Right renal pelvis (tissue), 4 donors: ENCODE results near the gene SVOP. TPM values are rescaled to one million over a fixed set of nuclear protein-coding genes. Genes with fewer than 3 reads are reported as not detected.
"Not testable (repeated sequence)": the region's sequence is repeated elsewhere in the genome, so short reads cannot be mapped to it uniquely, and the experiment has no call there.

Experiments
- DNase-seq, 4 donors: peaks; one replicate each; pipeline ENCODE4 v3.0.0-alpha.2; 2013; ENCODE audit warnings: low read depth in 4 of 4, low spot score in 3 of 4, missing footprints in 1 of 4
- polyA plus RNA-seq, 4 donors: library from polyadenylated mRNA; unstranded; fragments of 120-200 nt; gene quantifications; one replicate each; pipeline ENCODE4 v1.2.1, GENCODE V29; 2013; ENCODE audit not compliant: insufficient read length in 4 of 4

SVOP gene
- polyA plus RNA-seq, 4 donors, result 0.04 to 0.25 (median 0.18) TPM; not detected in 1

GRCh38 chr12:108859141-108859922, 161.5 kb downstream of the SVOP start:
- DNase-seq, result not testable (repeated sequence)

DNA sequence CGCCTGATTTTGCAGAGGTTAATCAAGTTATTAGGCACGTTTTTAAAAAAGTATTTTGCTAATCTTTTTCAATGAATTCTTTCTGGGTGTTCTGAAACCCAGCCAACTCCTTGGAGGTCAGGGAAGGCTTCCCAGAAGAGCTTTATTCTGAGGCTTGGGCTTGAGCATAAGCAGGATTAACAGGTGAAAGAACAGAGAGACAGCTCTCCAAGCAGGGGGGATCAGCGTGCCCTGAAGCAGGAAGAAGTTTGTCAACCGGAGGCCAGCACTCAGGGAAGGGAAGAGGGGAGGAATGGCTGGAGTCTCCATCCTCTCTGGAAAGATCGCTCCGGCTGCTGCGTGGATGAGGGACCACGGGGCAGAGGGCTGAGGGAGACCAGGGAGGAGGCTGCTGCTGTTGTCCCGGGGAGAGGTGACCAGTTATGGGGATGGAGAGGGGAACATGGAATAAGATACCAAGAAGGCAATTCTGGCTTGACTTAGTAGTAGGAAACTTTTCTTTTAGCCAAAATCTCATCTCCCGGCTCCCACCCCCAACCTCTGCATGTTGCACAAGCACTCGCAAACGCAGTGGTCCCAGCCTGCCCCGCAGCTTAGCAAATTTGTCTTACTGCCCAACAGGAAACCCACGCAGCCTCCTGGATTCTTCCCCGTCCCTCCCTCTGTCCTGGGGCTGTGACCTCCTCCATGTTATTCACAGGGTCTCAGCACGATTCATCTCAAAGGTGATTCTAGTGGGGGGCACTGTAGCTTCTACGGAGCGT, 162.4 kb downstream of the SVOP start:
- no peak for DNase-seq

Other genes starting within 250 kb of the SVOP start
- gene SSH1, start 163.5 kb downstream of the SVOP start, polyA plus RNA-seq, result 10 to 100 TPM; 19.1 to 22.8 (median 22.2) TPM
- gene DAO, start 141.0 kb downstream of the SVOP start, polyA plus RNA-seq, result 1 to 10 TPM in 2 of 4 donors, under 1 TPM in 2; 0.78 to 2.2 (median 1.1) TPM
- 10 to 100 TPM; 21.5 to 28.5 (median 25.4) TPM for gene USP30, start 31.5 kb upstream of the SVOP start, polyA plus RNA-seq
- gene ALKBH2, start 72.4 kb upstream of the SVOP start, polyA plus RNA-seq, result 10 to 100 TPM; 23.9 to 32.8 (median 30.1) TPM
- gene UNG, start 76.5 kb upstream of the SVOP start, polyA plus RNA-seq, result 10 to 100 TPM; 67.3 to 70.1 (median 67.5) TPM
- gene ACACB, start 95.5 kb upstream of the SVOP start, polyA plus RNA-seq, result 10 to 100 TPM; 14.8 to 18.0 (median 16.8) TPM